Subcutaneous adipose tissue (tissue), 4 donors: ENCODE data around the gene UNC13A. TPM values are rescaled to one million over a fixed set of nuclear protein-coding genes. Genes with fewer than 3 reads are reported as not detected.

Source experiments
- CTCF ChIP-seq: fragments of 450-650 bp; IDR thresholded peaks from one replicate; pipeline ENCODE4 v1.5.1; 2016; ENCODE audit warnings: low read depth, mild to moderate bottlenecking, control low read depth, antibody characterized with exemption, moderate library complexity
- total RNA-seq, 4 donors: library from RNA; depleted of rRNA; stranded (reverse); fragments of >200 nt; gene quantifications; one replicate each; pipeline ENCODE4 v1.1.0, GENCODE V29; 2016

The UNC13A gene
- total RNA-seq: not detected

GRCh38 chr19:17687857-17688784 lies at the start of gene UNC13A:
UNC13A (minus strand) TSS chr19:17688354; CDS start chr19:17688199, 155 bp downstream.
- no peak for TF ChIP-seq CTCF

- no peak for TF ChIP-seq CTCF
These were observed 49.6 kb upstream of the UNC13A start for GRCh38 chr19:17737690-17738153.

- TF ChIP-seq CTCF: no peak
These were observed 47.3 kb upstream of the UNC13A start for GRCh38 chr19:17735410-17735809.

- no peak for TF ChIP-seq CTCF
These were observed 46.0 kb upstream of the UNC13A start for GRCh38 chr19:17734146-17734545.

- no peak for TF ChIP-seq CTCF
These were observed 45.0 kb upstream of the UNC13A start for GRCh38 chr19:17733127-17733526.

GRCh38 chr19:17727843-17728242 lies 39.7 kb upstream of the UNC13A start:
- TF ChIP-seq CTCF: no peak

- no peak for TF ChIP-seq CTCF
These were observed 39.0 kb upstream of the UNC13A start for GRCh38 chr19:17726964-17727773.
